CD8-positive, alpha-beta memory T cell (primary cell): ENCODE data around the gene PDZK1IP1. TPM values are rescaled to one million over a fixed set of nuclear protein-coding genes. Genes with fewer than 3 reads are reported as not detected.

Experiments used
- CTCF ChIA-PET: fragments of 350-600 bp; sonication (Branson Sonifier 250); formaldehyde crosslinking; loops from one replicate; lab custom pipeline; 2021; ENCODE audit warnings: antibody characterized with exemption; lab: Charles Lee
- POLR2A ChIA-PET: fragments of 350-600 bp; sonication (Branson Sonifier 250); formaldehyde crosslinking; loops from one replicate; lab custom pipeline; 2021; ENCODE audit warnings: antibody characterized with exemption; lab: Charles Lee
- DNase-seq, 5 donors: peaks; one replicate each; pipeline versions ENCODE4 v3.0.0 to v3.0.0-alpha.2; 2020 to 2022; ENCODE audit warnings: mixed read lengths in 1 of 5
- H3K27ac ChIP-seq: one replicate; pipeline ENCODE4 v1.7.0; 2013; ENCODE audit warnings: low read depth, mild to moderate bottlenecking, low read length, moderate library complexity
- H3K27me3 ChIP-seq: 2 replicates; pipeline ENCODE4 v1.7.0; 2013; ENCODE audit warnings: low read length, mild to moderate bottlenecking; ENCODE audit not compliant: insufficient read depth, poor library complexity, severe bottlenecking
- H3K36me3 ChIP-seq: 2 replicates; pipeline ENCODE4 v1.7.0; 2013; ENCODE audit warnings: mild to moderate bottlenecking, low read length, moderate library complexity; ENCODE audit not compliant: insufficient read depth
- H3K4me1 ChIP-seq: 2 replicates; pipeline ENCODE4 v1.7.0; 2013; ENCODE audit warnings: mild to moderate bottlenecking, low read length, moderate library complexity; ENCODE audit not compliant: insufficient read depth
- H3K4me3 ChIP-seq: 2 replicates; pipeline ENCODE4 v1.7.0; 2013; ENCODE audit warnings: mild to moderate bottlenecking, low read length
- H3K9me3 ChIP-seq: 2 replicates; pipeline ENCODE4 v1.7.0; 2013; ENCODE audit warnings: mild to moderate bottlenecking, low read length
- H3K27ac Mint-ChIP-seq, 8 donors: one replicate each; pipeline ENCODE4 v1.8.0; 2020 to 2021; ENCODE audit warnings: mixed read lengths in 8 of 8, mild to moderate bottlenecking in 6 of 8, inconsistent platforms in 3 of 8, moderate library complexity in 3 of 8
- H3K27me3 Mint-ChIP-seq, 2 donors: one replicate each; pipeline ENCODE4 v1.8.0; 2020 to 2021; ENCODE audit warnings: mixed read lengths in 2 of 2, mild to moderate bottlenecking in 1 of 2, moderate library complexity in 1 of 2
- H3K36me3 Mint-ChIP-seq, 3 donors: one replicate each; pipeline ENCODE4 v1.8.0; 2020 to 2021; ENCODE audit warnings: mixed read lengths in 3 of 3, inconsistent platforms in 1 of 3, mild to moderate bottlenecking in 1 of 3
- H3K4me1 Mint-ChIP-seq, 3 donors: one replicate each; pipeline ENCODE4 v1.8.0; 2020 to 2021; ENCODE audit warnings: mixed read lengths in 3 of 3, inconsistent platforms in 1 of 3, mild to moderate bottlenecking in 1 of 3
- H3K4me3 Mint-ChIP-seq, 7 donors: one replicate each; pipeline ENCODE4 v1.8.0; 2020 to 2021; ENCODE audit warnings: mixed read lengths in 7 of 7, mild to moderate bottlenecking in 6 of 7, moderate library complexity in 4 of 7, inconsistent platforms in 2 of 7
- H3K9me3 Mint-ChIP-seq, 5 donors: one replicate each; pipeline ENCODE4 v1.8.0; 2020 to 2022; ENCODE audit warnings: mixed read lengths in 5 of 5, mild to moderate bottlenecking in 3 of 5, moderate library complexity in 2 of 5, inconsistent platforms in 1 of 5
- polyA plus RNA-seq: library from polyadenylated mRNA; unstranded; fragments of 300-500 nt; fragmentation: Illumina TruSeq; gene quantifications from one replicate; pipeline ENCODE4 v1.2.3, GENCODE V29; 2021
- total RNA-seq, 2 experiments: library from RNA; stranded (reverse); gene quantifications; one replicate each; pipeline ENCODE4 v1.2.3, GENCODE V29; 2021

Gene PDZK1IP1, protein sequence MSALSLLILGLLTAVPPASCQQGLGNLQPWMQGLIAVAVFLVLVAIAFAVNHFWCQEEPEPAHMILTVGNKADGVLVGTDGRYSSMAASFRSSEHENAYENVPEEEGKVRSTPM
- total RNA-seq (not detected), polyA plus RNA-seq (not detected)

DNA sequence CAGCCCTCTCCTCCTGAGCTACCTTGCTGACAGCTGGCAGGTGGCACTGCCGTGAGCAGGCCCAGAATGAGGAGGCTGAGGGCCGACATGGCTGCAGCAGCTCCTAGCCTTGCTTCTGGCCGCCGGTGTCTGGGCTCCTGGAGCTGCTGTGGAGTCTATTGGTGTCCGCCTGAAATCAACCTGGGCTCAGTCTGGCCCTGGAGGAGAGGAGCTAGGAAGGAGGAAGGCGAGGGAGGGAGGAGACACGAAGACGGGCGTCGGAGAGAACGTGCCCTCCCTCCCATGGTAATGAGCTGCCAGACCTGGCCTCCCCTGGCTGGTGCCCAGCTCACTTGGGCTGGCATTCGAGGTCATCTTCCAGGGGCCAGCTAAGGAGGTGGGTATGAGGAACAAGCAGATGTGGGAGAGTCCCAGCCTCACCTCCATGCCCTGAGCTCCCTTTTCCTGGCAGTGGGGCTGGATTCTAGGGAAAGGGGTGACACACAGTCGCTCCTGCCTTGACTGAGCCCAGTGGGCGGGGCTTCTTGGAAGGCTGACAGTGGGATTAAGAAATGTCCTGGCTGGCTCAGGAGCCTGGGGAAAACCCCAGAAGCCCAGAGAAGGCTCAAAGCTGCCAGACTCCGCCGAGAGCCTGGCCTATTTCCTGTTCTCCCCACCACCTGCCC lies at the start of gene PDZK1IP1:
Gene PDZK1IP1, minus strand, starts transcription at position 193 of the 665 bp plus-strand sequence. Its CDS starts 104 bp downstream, at position 89.
- POLR2A ChIA-PET, result no interaction called here
- H3K36me3 Mint-ChIP-seq, result no peaks in the 10 kb centered on the region
- DNase-seq, result no peak
- H3K4me1 Mint-ChIP-seq, result peaks cover 4 to 5% (median 4%) of the 10 kb centered on the region in 3 donors
- no peaks in the 10 kb centered on the region for H3K27me3 ChIP-seq
- no peaks in the 10 kb centered on the region for H3K9me3 Mint-ChIP-seq
- no peaks in the 10 kb centered on the region for H3K4me1 ChIP-seq
- H3K4me3 ChIP-seq, result no peak within 1 kb of the TSS
- CTCF ChIA-PET, result interaction anchor here (5.0 kb wide), 1 partner anchor 11 kb away, joined by 43 read pairs; no protein-coding TSS in a partner anchor
- no peak within 1 kb of the TSS for H3K4me3 Mint-ChIP-seq
- peak within 1 kb of the TSS; percentile 47 for H3K27ac ChIP-seq
- no peak within 1 kb of the TSS for H3K27ac Mint-ChIP-seq
- peaks cover 9 to 15% of the 10 kb centered on the region in 2 donors for H3K27me3 Mint-ChIP-seq
- H3K36me3 ChIP-seq, result no peaks in the 10 kb centered on the region
- H3K9me3 ChIP-seq, result no peaks in the 10 kb centered on the region

DNA sequence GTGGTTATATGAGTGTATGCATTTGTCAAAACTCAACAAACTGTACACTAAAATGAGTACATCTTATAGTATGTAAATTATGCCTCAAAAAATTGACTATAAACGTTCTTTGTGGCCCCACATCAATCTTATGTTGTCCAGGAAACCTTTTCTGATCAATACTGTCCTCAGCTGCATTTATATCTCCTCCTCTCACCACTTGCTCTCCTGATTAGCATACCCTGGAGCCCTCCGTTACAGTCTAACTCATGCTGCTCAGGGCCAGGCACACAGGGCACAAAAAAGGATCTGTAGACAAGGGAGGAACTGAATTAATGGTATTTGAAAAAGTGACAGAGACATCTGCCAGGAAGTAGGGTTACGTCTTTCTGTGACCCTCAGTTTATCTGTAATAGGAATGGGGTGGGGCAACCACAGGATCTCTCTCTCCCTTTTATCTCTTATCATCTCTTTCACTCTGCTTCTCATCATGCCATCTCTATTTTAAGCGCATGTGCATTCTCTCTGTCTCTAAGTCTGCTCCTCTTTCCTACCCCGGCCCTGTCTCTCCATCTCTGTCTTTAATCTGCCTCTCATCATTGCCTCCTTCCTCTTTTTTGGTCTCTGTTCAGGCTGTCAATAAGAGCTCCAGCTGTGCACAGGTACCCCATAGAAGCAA lies 49.2 kb upstream of the PDZK1IP1 start:
- Histone ChIP-seq H3K27ac (no peak overlapping the region), H3K4me3 (no peak overlapping the region), H3K36me3 (no peaks in the 10 kb centered on the region), H3K4me1 (no peaks in the 10 kb centered on the region), H3K27me3 (no peaks in the 10 kb centered on the region), H3K9me3 (no peaks in the 10 kb centered on the region)
- Mint-ChIP-seq H3K4me3 (peak overlapping the region in 1 of 7 donors; percentile 11), H3K4me1 (peaks cover 4 to 9% (median 7%) of the 10 kb centered on the region in 3 donors), H3K9me3 (no peaks in the 10 kb centered on the region), H3K36me3 (no peaks in the 10 kb centered on the region), H3K27ac (peak overlapping the region in 1 of 8 donors; percentile 33), H3K27me3 (peaks cover 21 to 59% of the 10 kb centered on the region in 2 donors)
- ChIA-PET CTCF (interaction anchor here (1.9 kb wide), 1 partner anchor 11 kb away, joined by 4 read pairs; no protein-coding TSS in a partner anchor), POLR2A (no interaction called here)
- DNase-seq, result no peak

DNA sequence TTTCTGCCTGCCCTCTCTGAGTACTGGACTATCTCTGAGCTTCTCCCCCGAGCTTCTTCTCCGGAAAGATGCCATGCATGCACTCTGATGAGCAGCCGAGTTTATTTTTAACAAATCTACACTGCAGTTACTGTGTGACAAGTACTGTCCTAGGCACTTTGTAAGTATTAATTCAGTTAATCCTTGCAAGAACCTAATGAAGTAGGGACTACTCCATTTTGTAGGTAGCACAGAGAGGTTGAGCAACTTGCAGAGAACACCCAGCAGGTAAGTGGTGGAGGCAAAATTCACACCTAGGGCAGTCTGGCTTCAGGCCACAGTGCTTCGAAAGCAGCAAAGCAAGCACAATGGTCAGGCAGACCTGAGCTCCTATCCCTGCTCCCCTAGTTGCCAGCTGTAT lies 46.0 kb upstream of the PDZK1IP1 start:
- Histone ChIP-seq H3K27ac (no peak overlapping the region), H3K36me3 (no peaks in the 10 kb centered on the region), H3K27me3 (peaks cover 22% of the 10 kb centered on the region), H3K4me3 (no peak overlapping the region), H3K4me1 (peaks cover 9% of the 10 kb centered on the region), H3K9me3 (no peaks in the 10 kb centered on the region)
- peaks cover 0 to 3% (median 0%) of the 10 kb centered on the region in 5 donors for H3K9me3 Mint-ChIP-seq
- no peak overlapping the region for H3K27ac Mint-ChIP-seq
- H3K27me3 Mint-ChIP-seq, result peaks cover 31 to 65% of the 10 kb centered on the region in 2 donors
- ChIA-PET CTCF (no interaction called here), POLR2A (no interaction called here)
- peaks cover 0 to 3% (median 0%) of the 10 kb centered on the region in 3 donors for H3K36me3 Mint-ChIP-seq
- H3K4me3 Mint-ChIP-seq, result no peak overlapping the region
- DNase-seq, result no peak
- H3K4me1 Mint-ChIP-seq, result peaks cover 15 to 28% (median 26%) of the 10 kb centered on the region in 3 donors

DNA sequence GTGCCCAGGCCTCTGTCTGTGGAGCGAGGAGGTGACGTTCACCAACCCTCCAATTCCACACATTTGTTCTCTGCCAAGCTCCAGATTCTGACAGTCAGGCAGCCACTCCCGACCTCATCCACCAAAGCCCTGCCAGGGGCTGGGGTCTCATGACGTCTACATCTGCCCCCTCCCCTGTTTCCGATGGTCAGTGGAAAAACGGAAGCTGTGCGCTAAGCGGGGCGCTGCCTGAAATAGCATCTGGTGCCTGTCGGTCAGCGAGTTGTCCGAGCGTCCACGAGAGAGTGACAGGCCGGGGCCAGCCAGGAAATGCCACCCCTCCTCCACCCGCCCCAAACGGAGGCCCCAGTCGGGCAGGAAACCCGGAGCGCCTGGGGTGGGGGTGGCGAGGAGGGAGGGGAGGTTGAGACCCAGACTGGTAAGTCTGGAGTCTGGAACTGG lies 45.4 kb upstream of the PDZK1IP1 start:
- Mint-ChIP-seq H3K4me3 (no peak overlapping the region), H3K36me3 (peaks cover 0 to 3% (median 0%) of the 10 kb centered on the region in 3 donors), H3K4me1 (peaks cover 20 to 34% (median 32%) of the 10 kb centered on the region in 3 donors), H3K27me3 (peaks cover 33 to 70% of the 10 kb centered on the region in 2 donors), H3K9me3 (peaks cover 0 to 3% (median 0%) of the 10 kb centered on the region in 5 donors), H3K27ac (no peak overlapping the region)
- peaks cover 15% of the 10 kb centered on the region for H3K4me1 ChIP-seq
- CTCF ChIA-PET, result no interaction called here
- H3K27me3 ChIP-seq, result peaks cover 27% of the 10 kb centered on the region
- no peak for DNase-seq
- POLR2A ChIA-PET, result no interaction called here
- H3K27ac ChIP-seq, result no peak overlapping the region
- H3K36me3 ChIP-seq, result no peaks in the 10 kb centered on the region
- no peaks in the 10 kb centered on the region for H3K9me3 ChIP-seq
- no peak overlapping the region for H3K4me3 ChIP-seq

DNA sequence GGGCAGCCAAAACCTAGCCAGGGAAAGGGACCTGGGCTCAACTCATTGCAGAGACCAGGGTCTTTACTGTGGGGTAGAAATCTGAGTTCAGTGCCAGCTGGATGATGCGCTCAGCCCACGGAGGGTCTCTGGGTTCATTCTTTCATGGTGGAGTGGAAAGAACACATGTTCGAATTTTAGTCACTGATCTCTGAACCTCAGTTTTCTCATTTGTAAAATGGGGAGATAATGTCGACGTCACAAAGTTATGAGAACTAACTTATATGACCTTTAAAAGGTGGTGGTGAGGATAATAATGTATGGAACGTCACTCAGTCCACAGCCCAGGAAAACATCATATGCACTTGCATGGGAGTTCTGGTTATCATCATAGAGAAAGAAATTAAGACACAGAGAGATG lies 43.4 kb upstream of the PDZK1IP1 start:
- H3K27me3 ChIP-seq, result peaks cover 46% of the 10 kb centered on the region
- H3K4me1 ChIP-seq, result peaks cover 24% of the 10 kb centered on the region
- H3K36me3 ChIP-seq, result no peaks in the 10 kb centered on the region
- H3K9me3 ChIP-seq, result no peaks in the 10 kb centered on the region
- peaks cover 0 to 3% (median 0%) of the 10 kb centered on the region in 5 donors for H3K9me3 Mint-ChIP-seq
- no peak overlapping the region for H3K27ac Mint-ChIP-seq
- H3K27me3 Mint-ChIP-seq, result peaks cover 46 to 77% of the 10 kb centered on the region in 2 donors
- no peak overlapping the region for H3K27ac ChIP-seq
- ChIA-PET POLR2A (no interaction called here), CTCF (no interaction called here)
- peak overlapping the region in 4 of 7 donors; percentile 28 to 72 (median 58) for H3K4me3 Mint-ChIP-seq
- H3K36me3 Mint-ChIP-seq, result peaks cover 0 to 3% (median 0%) of the 10 kb centered on the region in 3 donors
- no peak overlapping the region for H3K4me3 ChIP-seq
- peaks cover 24 to 35% (median 34%) of the 10 kb centered on the region in 3 donors for H3K4me1 Mint-ChIP-seq
- no peak for DNase-seq

DNA sequence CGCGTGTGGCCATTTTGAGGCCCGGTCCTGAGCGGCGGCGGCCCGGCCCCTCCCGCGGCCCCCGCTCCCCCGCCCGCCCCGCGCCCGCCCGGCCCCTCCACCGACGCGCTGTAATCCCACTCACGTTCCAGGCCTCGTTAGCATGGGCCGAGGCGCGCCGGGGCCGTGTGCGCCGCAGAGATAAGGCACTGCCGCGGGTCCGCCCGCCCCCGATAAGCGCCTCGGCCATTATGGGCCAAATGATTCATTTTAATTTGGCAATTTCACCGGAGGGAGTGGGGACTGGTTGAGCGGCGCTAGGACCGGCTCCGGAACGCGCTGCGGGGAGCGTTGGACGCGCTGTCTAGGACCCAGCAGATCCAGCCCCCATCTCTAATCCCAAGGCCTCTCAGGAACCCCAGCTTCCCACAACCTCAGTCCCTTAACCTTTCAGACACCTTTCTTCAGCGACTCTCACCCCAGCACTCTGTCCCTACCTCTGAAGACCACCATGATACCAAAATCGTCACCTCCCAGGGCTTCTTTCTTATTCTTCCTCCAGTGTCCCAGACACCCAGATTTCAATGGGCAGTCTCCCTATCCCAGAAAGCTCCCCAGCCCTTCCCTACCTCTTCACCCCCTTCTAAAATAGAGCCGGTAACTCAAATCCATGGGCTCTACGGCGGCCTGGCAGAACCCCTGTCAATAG lies 42.5 kb upstream of the PDZK1IP1 start, which contains the start of gene TAL1:
Gene TAL1, minus strand, starts transcription at position 39 of the 688 bp plus-strand sequence. CDS start 6,337 bp downstream, outside the sequence.
- POLR2A ChIA-PET, result no interaction called here
- Histone ChIP-seq H3K36me3 (no peaks in the 10 kb centered on the region), H3K4me3 (peak within 1 kb of the TSS; percentile 67), H3K9me3 (no peaks in the 10 kb centered on the region), H3K4me1 (peaks cover 24% of the 10 kb centered on the region), H3K27ac (peak within 1 kb of the TSS; percentile 85), H3K27me3 (peaks cover 52% of the 10 kb centered on the region)
- Mint-ChIP-seq H3K27ac (peak within 1 kb of the TSS in 3 of 8 donors; percentile 23 to 65 (median 52)), H3K27me3 (peaks cover 55 to 81% of the 10 kb centered on the region in 2 donors), H3K36me3 (peaks cover 0 to 3% (median 0%) of the 10 kb centered on the region in 3 donors), H3K4me3 (peak within 1 kb of the TSS; percentile 49 to 87 (median 83)), H3K9me3 (peaks cover 0 to 3% (median 0%) of the 10 kb centered on the region in 5 donors), H3K4me1 (peaks cover 24 to 35% (median 34%) of the 10 kb centered on the region in 3 donors)
- CTCF ChIA-PET, result no interaction called here
- no peak for DNase-seq

DNA sequence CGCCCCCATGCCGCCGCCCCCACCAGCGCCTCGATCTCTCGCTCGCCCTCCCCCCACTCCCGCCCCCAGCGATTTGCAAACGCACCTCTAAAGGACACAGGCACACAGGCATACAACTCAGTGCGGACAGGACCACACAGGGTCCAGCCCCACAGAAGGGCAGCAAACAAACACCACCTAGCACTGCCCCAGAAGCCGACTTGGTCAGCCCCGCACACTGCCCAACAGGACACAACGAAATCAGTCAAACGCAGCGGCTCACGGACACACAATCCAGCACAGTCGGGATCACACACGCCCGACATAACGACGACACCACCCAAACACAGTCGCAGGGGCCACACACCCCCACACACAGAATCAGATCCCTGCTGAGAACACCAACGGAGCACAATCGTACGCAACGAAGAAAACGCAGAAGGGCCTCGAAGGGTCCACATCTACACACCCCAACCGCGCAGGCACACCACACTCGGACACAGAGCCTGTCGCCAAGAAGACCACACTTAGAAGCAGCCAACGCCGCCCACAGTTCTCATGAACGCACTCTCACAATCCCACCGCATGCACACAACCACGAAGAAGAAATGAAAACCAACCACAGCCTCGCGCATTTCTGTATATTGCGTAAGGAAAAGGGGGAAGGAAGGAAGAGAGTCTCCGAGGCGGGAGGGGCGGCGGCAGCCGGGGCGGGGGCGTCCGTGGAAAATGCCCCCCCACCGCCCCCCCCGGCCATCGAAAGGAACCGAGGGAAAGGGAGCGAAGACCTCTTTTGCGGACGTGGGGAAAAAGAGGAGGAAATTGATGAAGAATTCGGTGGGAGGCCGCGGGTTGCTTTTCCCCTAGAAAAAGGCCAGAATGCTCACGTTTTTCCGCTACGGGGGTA lies 41.7 kb upstream of the PDZK1IP1 start:
- CTCF ChIA-PET, result no interaction called here
- Histone ChIP-seq H3K4me3 (peak overlapping the region; percentile 67), H3K9me3 (no peaks in the 10 kb centered on the region), H3K27me3 (peaks cover 52% of the 10 kb centered on the region), H3K4me1 (peaks cover 24% of the 10 kb centered on the region), H3K36me3 (no peaks in the 10 kb centered on the region), H3K27ac (peak overlapping the region; percentile 85)
- H3K4me3 Mint-ChIP-seq, result peak overlapping the region; percentile 16 to 87 (median 83)
- peak overlapping the region in 3 of 8 donors; percentile 23 to 65 (median 52) for H3K27ac Mint-ChIP-seq
- peak in 1 of 5 donors; percentile 18 for DNase-seq
- H3K9me3 Mint-ChIP-seq, result peaks cover 0 to 3% (median 0%) of the 10 kb centered on the region in 5 donors
- peaks cover 0 to 3% (median 0%) of the 10 kb centered on the region in 3 donors for H3K36me3 Mint-ChIP-seq
- peaks cover 59 to 86% of the 10 kb centered on the region in 2 donors for H3K27me3 Mint-ChIP-seq
- peaks cover 24 to 35% (median 34%) of the 10 kb centered on the region in 3 donors for H3K4me1 Mint-ChIP-seq
- POLR2A ChIA-PET, result no interaction called here
